Loucy (cell line): ENCODE measurements around the gene GLMN.

ENCODE experiments used
- EZH2phosphoT487 ChIP-seq: fragments of 200-600 bp; IDR thresholded peaks from 2 replicates; pipeline ENCODE4 v1.6.1; 2018; ENCODE audit warnings: antibody characterized with exemption, mild to moderate bottlenecking, moderate library complexity, borderline replicate concordance
- TF ChIP-seq, protein P1 (sequence below): fragments of 200-600 bp; sonication (generic); conservative IDR thresholded peaks from 2 replicates; pipeline ENCODE4 v1.5.1; 2014; ENCODE audit warnings: mild to moderate bottlenecking, antibody characterized with exemption, low read length

DNA sequence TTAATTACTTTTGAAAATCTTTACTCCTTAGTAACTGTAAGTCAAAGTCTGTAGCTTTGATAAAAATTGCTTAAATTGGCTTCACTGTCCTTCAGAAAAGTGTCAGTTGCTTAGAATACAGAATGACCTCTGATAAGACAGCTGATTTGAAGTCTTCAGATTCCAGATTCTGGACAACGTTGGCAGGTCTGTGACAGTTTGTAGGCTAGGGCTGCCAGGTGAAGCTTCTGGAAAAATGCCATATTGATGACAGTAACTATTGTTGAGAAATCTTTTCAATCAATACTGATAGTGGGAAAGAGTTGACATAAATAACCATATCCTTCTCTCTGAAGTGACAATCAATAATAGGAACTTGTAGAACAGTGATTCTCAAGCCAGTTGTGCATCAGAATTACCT lies 41.4 kb upstream of the GLMN start:
- TF ChIP-seq, protein P1, sequence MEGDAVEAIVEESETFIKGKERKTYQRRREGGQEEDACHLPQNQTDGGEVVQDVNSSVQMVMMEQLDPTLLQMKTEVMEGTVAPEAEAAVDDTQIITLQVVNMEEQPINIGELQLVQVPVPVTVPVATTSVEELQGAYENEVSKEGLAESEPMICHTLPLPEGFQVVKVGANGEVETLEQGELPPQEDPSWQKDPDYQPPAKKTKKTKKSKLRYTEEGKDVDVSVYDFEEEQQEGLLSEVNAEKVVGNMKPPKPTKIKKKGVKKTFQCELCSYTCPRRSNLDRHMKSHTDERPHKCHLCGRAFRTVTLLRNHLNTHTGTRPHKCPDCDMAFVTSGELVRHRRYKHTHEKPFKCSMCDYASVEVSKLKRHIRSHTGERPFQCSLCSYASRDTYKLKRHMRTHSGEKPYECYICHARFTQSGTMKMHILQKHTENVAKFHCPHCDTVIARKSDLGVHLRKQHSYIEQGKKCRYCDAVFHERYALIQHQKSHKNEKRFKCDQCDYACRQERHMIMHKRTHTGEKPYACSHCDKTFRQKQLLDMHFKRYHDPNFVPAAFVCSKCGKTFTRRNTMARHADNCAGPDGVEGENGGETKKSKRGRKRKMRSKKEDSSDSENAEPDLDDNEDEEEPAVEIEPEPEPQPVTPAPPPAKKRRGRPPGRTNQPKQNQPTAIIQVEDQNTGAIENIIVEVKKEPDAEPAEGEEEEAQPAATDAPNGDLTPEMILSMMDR = no peak
- TF ChIP-seq EZH2phosphoT487 = no peak
